Measurements from ENCODE around the gene TUBB8B.
"Not testable (repeated sequence)": the region's sequence is repeated elsewhere in the genome, so short reads cannot be mapped to it uniquely, and the experiment has no call there.

Gene TUBB8B
- 0 to 0.07 (median 0) reads per million in 3 experiments for total RNA-seq

GRCh38 chr18:49176-49665 lies at the start of gene TUBB8B:
TUBB8B (minus strand) TSS chr18:49615; CDS start chr18:49557, 58 bp downstream.
- not testable (repeated sequence) for DNase-seq

DNA sequence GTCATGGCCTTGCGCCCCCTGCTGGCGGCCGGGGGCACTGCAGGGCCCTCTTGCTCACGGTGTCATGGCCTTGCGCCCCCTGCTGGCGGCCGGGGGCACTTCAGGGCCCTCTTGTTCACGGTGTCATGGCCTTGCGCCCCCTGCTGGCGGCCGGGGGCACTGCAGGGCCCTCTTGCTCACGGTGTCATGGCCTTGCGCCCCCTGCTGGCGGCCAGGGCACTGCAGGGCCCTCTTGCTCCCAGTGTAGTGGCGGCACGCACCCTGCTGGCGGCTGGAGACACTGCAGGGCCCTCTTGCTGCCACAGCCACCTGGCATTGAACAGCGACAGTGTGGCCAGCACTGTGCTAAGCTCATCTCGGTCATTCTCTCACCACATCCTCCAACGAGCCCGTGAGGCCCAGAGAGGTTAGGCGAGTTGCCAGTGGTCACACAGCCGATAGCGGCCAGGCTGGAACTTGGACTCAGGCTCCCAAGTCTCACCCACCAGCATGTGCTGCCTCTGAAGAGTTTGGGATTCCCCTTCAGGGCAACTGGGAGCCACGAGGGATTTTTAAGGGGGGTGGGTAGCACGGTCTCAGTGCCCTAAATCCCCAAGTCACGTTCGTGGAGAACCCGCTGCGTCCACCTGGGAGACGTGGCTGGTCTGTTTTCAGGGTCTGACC lies 48.0 kb upstream of the TUBB8B start:
- not testable (repeated sequence) for DNase-seq

- DNase-seq = not testable (repeated sequence)
These were observed 47.3 kb upstream of the TUBB8B start for GRCh38 chr18:96767-97131.

DNA sequence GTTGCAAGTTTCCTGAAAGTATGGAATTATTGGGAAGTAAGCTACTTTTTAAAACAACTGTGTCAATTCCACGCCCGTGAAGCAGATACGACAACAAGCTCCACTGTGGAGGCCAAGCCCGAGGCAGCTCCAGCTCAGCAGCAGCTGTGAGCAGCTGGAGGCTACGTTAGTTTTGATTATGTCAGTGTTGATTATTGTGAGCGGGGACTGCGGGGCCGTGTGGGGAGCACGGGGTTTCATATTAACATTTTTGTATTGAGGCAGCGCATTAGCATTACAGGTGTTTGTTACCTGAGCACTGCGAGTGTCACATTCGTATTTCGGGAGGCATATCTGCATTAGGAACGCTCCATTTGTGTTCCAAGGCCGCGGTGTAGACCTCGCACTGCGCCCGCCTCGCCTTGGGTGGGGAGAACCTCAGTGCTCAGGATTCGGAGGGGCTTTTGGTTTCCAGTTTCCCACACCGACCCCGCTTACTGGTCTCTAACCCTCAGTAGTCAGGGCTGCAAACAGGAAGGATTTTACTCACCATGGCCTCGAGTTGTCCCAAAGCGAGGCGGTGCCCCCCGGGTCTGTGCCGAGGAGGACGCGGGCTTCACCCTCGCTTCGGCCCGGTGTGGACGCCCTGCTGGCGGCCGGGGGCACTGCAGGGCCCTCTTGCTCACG lies 46.8 kb upstream of the TUBB8B start:
- peak; percentile 42 for DNase-seq

- DNase-seq = not testable (repeated sequence)
These were observed 46.2 kb upstream of the TUBB8B start for GRCh38 chr18:95580-95979.

- not testable (repeated sequence) for DNase-seq
These were observed 44.5 kb upstream of the TUBB8B start for GRCh38 chr18:93897-94408.

DNA sequence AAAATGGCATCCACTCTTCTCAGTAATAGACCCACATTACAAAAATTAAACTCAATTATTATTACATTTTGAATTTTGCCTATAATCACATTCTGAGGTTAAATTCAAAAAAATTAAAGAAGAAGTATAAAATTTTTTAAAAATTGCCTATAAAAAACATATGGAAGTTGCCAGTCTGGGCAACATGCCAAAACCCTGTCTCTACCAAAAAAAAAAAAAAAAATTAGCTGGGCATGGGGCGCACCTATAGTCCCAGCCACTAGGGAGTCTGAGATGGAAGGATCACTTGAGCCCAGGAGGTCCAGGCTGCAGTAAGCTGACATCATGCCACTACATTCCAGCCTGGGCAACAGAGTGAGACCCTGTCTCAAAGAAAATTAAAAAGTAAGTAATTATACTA lies 42.1 kb upstream of the TUBB8B start:
- not testable (repeated sequence) for DNase-seq

GRCh38 chr18:90396-91193 lies 41.2 kb upstream of the TUBB8B start:
- not testable (repeated sequence) for DNase-seq

DNA sequence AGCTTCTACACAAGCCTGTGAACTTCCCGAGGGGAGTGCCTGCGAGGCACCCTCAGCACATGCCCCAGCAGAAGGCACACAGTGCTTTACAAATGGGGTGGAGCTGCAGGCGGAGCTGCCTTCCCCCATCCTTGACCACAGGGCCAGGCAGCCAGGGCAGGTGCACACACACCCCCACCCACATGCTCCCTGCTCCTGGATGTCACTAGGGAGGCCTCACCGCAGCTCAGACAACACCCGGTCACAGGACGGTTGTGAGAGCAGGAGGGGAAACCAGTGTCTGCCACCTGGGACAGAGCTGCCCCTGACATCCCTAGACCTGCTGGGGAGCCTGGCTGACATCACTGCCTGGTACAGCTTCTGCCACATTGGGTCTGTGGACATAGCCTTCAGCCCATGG lies 39.7 kb upstream of the TUBB8B start:
- DNase-seq = not testable (repeated sequence)

GRCh38 chr18:84801-85200 lies 35.4 kb upstream of the TUBB8B start:
- not testable (repeated sequence) for DNase-seq

- DNase-seq = not testable (repeated sequence)
These were observed 33.3 kb upstream of the TUBB8B start for GRCh38 chr18:82626-83209.

GRCh38 chr18:80881-81280 lies 31.5 kb upstream of the TUBB8B start:
- not testable (repeated sequence) for DNase-seq

DNA sequence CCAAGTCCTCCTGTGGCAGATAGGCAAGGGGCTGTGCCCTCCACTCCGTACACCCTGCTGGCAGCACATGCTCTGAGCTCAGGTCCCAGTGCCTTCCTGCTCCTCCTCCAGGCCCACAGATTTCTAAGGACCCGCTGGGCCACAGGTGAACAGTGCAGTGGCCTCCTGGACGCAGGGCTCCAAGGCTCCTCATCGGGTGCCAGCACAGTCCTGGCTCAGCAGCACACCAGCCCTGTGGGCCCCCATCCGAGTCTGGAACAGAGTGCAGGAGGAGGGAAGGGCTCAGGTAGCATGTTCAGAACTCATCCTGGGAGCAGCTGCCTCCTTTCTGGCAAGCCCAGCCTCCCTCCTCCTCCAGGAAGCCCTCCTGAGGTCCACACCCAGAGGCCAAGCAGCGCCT lies 30.8 kb upstream of the TUBB8B start:
- not testable (repeated sequence) for DNase-seq

GRCh38 chr18:75525-76160 lies 26.2 kb upstream of the TUBB8B start:
- DNase-seq = not testable (repeated sequence)

DNA sequence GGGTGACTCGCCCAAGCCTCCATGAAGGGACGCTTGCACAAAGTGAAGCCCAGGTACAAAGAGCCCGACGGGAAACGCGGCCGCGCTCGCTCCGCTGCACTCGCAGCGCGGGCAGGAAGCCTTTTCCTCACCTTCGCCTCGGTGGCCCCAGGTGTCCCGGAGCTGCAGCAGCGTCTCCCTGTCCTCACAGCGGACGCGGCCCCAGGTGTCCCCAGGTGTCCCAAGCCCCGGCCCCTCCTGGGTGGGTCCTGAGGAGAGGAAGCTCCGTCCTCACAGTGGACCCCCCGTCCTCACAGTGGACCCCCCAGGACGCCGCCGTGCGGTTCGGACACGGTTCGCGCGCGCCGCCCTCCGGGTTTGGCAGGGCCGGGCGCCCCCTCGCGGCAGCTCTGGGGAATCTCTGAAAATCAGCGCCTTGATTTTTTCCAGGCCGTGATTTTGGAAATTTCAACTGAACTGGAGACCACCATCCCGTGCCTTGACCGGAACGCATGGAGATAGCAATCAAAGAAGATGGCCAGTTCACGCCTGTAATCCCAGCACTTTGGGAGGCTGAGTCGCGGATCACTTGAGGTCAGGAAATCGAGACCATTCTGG lies 23.9 kb upstream of the TUBB8B start:
- DNase-seq = not testable (repeated sequence)

DNA sequence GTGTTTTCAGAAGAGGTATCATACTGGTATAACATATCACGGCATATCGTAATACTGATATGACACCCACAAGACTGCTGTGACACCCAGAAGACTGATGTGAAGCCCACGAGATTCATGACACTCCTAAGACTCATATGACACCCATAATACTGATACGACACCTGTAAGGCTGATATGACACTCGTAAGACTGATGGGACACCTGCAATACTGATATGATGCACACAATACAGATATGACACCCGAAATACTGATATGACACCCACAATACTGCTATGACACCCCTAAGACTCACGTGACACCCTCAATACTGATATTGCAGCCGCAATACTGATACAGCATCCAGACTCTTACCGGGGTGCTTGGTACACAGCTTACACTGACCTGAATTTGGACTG lies 18.3 kb upstream of the TUBB8B start:
- DNase-seq = not testable (repeated sequence)

DNA sequence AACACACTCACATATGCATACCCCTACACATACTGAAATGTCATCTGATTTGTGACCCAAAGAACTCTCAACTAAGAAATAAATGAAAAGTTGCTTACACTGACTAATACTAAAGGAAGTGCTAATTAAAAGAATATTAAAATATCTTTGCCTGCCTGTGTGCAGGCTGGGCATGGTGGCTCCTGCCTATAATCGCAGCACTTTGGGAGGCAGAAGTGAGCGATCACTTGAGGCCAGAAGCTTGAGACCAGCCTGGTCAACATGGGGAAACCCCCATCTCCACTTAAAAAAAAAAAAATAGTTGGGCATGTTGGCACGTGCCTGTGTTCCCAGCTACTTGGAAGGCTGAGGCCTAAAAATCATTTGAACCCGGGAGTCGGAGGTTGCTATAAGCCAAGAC lies 14.9 kb upstream of the TUBB8B start:
- DNase-seq = not testable (repeated sequence)

DNA sequence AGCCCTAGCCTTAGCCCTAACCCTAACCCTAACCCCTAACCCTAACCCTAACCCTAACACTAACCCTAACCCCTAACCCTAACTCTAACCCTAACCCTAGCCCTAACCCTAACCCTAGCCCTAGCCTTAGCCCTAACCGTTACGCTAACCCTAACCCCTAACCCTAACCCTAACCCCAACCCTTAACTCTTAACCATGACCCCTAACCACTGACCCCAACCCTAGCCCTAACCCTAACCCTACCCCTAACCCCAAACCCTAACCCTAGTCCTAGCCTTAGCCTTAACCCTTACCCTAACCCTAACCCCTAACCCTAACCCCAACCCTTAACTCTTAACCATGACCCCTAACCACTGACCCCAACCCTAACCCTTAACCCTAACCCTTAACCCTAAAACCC lies 14.2 kb upstream of the TUBB8B start:
- DNase-seq = not testable (repeated sequence)

DNA sequence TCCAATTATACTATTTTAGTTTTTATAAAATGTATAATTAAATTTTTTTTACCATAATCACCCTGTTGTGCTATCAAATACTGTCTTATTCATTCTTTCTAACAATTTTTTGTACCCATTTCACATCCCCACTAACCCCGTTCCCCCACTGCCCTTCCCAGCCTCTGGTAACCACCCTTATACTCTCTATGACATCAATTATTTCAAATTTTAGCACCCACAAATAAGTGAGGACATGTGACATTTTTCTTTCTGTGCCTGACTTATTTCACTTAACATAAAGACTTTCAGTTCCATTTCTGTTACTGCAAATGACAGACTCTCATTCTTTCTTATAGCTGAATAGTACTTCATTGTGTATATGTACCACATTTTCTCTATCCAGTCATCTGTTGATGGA lies 5.0 kb upstream of the TUBB8B start:
- DNase-seq = not testable (repeated sequence)

DNA sequence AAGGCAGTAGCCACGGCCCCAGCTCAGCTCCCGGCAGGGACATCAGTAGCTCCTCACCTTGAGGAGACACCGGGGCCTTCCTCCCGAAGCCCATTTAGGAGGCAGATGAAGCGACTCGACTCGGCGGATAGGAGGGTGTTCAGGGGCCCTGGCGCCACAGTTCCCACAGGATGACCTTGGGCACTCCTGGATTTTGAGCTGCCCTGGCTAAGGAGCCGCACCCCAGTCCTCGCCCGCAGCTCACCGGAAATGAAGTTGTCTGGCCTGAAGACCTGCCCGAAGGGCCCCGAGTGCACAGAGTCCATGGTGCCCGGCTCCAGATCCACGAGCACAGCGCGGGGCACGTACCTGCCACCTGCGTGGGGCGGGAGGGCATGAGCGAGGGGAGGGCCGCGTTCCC lies 719 bp downstream of the TUBB8B start:
- not testable (repeated sequence) for DNase-seq

DNA sequence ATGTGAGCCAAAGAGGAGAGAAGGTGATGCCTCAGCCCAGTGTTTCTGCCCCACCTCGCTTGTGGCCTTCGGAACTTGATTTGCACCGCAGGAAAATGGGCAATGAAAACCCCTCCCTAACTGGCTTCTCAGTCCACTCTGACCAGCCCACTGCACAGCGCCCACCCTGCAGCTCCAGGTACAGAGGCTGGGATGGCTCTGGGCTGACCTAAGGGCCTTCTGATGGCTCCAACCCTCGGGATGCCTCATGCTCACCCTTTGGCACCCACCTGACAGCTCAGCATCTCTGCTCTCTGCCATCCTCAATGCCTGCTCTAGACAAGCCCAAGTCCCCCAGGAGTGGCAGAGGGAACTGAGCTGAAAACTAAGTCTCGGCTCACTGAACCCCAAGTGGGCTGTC lies 36.2 kb downstream of the TUBB8B start:
- DNase-seq = not testable (repeated sequence)

DNA sequence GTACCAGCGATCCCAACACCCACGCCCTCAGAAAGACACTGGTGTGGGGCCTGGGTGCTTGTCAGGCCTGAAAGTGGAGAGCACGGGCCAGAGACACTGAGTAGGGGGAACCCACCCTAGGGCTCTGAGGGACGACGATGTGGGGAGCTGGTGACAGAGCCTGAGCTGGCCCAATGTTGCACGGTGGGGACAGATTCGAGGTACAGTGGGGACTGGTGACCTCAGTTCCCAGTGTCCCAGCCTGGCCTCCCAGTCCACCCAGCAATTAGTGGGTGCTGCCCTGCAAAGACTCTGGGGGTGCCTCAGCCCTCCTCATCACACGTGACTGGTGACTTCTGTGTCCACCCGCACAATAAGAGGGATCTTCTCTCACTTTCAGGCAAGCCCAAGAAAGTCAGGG lies 36.6 kb downstream of the TUBB8B start:
- not testable (repeated sequence) for DNase-seq
